AG04449 (cell line): ENCODE measurements around the gene TKT.

ENCODE experiments used
- CTCF ChIA-PET: fragments of 350-600 bp; formaldehyde crosslinking; extraction: SDS; loops from one replicate; lab custom pipeline; 2021; ENCODE audit warnings: antibody characterized with exemption; lab: Yijun Ruan, JAX
- POLR2A ChIA-PET: fragments of 400-600, 350-600 bp; formaldehyde crosslinking; extraction: SDS; loops from one replicate; lab custom pipeline; 2020; ENCODE audit warnings: antibody characterized with exemption, inconsistent platforms; lab: Yijun Ruan, JAX
- DNase-seq: peaks from one replicate; pipeline ENCODE4 v3.0.0-alpha.2; 2010; ENCODE audit warnings: low read depth, low spot score
- H3K4me3 ChIP-seq: 2 replicates; pipeline ENCODE4 v1.5.1; 2011; ENCODE audit warnings: low read depth, mild to moderate bottlenecking, control low read depth, low read length
- CTCF ChIP-seq: IDR thresholded peaks from one replicate; pipeline ENCODE4 v1.5.1; 2011; ENCODE audit warnings: mild to moderate bottlenecking, moderate library complexity, low read length, control low read depth, inconsistent platforms; ENCODE audit not compliant: insufficient read depth; ENCODE audit errors: missing control alignments

TKT gene

DNA sequence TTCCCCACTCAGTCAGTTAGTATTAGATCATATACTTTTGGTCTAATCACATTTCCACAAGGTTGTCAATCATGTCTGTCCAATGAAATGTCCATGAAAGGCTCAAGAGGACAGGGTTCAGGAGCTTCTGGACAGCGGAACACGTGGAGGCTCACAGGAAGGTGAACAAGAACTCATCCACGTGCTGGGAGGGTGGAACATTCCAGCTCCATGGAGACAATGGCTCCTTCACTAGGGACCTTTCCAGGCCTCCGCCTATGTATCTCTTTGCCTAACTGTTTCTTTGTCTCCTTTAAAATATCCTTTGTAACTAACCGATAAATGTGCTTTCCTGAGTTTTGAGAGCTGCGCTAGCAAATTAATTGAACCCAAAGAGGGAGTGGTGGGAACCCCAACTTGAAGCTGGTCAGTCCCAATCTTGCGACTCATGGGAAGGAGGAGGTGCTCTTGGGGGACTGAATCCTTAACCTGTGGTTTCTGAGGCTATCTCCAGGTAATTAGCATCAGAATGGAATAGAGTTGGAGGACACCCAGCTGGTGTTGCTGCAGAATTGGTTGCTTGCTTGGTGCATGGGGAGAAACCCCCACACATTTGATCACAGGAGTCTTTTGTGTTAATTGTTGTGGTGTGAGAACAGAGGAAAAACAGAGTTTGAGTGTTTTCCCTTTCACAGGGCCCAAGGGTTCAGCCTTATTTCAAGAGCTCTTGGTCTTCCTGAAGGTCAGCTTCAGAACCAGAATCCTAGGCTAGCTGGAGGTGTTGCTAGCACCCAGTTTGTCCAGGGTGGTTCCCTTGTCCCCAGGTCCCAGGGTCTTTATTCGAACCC is 3.0 kb upstream of the TKT start:
- ChIA-PET POLR2A (no interaction called here), CTCF (interaction anchor here (0.6 to 1.1 kb wide), 4 partner anchors 22 to 148 kb away, joined by 3 to 4 read pairs (median 3); no protein-coding TSS in a partner anchor)
- no peak overlapping the region for H3K4me3 ChIP-seq
- no peak for TF ChIP-seq CTCF
- no peak for DNase-seq

DNA sequence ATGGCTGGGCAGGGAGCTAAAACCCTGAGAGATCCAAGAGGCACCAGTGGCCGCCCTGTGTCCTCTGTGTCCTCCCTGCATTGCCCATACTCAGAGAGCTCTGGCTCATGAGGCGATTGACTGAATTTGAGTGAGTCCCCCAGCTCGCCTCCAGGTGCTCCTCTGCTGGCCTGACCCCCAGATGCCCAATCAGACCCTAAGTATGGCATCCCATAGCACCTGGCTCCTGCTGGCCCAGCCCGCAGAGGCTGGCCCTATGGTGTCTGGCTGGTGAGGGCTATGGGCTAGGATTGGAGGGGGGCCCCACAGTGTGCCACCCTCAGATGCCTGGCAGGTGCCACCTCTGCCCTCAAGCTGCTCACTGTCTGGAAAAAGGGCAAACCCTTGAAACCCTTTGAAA is 1.6 kb upstream of the TKT start:
- ChIA-PET POLR2A (no interaction called here), CTCF (interaction anchor here (0.9 kb wide), 1 partner anchor 61 kb away, joined by 3 read pairs; no protein-coding TSS in a partner anchor)
- no peak for DNase-seq
- no peak overlapping the region for H3K4me3 ChIP-seq
- TF ChIP-seq CTCF, result no peak

- no peak overlapping the region for H3K4me3 ChIP-seq
- POLR2A ChIA-PET, result no interaction called here
- TF ChIP-seq CTCF, result no peak
- CTCF ChIA-PET, result no interaction called here
- no peak for DNase-seq
These were observed 858 bp upstream of the TKT start for GRCh38 chr3:53256704-53257055.

DNA sequence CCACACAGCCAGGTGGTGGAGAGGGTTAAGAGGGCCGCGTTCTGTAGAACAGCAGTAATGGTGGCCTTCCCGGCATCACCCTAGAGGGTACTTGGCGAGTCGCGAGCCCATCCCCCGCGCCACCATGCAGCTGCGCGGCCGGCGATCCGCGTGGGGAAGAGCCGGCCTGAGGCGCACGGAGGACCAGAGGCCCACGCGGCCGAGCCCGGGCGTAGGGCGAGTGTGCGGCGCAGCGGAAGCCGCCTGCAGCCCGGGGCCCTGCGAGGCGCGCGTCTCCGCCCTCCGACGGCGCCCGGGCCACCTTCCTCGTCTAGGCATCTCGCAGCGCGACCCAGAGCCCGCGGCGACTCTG is 423 bp downstream of the TKT start:
- ChIA-PET CTCF (no interaction called here), POLR2A (interaction anchor here (0.7 to 1.3 kb wide), 3 partner anchors 12 to 20 kb away, joined by 3 to 5 read pairs (median 4); no protein-coding TSS in a partner anchor)
- H3K4me3 ChIP-seq, result peak overlapping the region; percentile 94
- no peak for DNase-seq
- TF ChIP-seq CTCF, result no peak

- CTCF ChIA-PET, result interaction anchor here (0.9 kb wide), 1 partner anchor 15 kb away, joined by 3 read pairs; no protein-coding TSS in a partner anchor
- DNase-seq, result no peak
- TF ChIP-seq CTCF, result no peak
- H3K4me3 ChIP-seq, result peak overlapping the region; percentile 94
- POLR2A ChIA-PET, result interaction anchor here (0.6 to 1.3 kb wide), 3 partner anchors 7 to 17 kb away, joined by 3 to 4 read pairs (median 4); no protein-coding TSS in a partner anchor
These were observed 1.1 kb downstream of the TKT start for GRCh38 chr3:53254509-53255422.
